Liver (tissue), 2 donors: ENCODE results near the gene YWHAE.

ENCODE experiments used
- EGR1 ChIP-seq, 2 donors: IDR thresholded peaks; 2 replicates each; pipeline ENCODE4 v1.6.1; 2016 to 2018; ENCODE audit warnings: antibody characterized with exemption in 2 of 2, low read depth in 2 of 2
- YY1 ChIP-seq: IDR thresholded peaks from 2 replicates; pipeline ENCODE4 v1.6.1; 2016; ENCODE audit warnings: antibody characterized with exemption, mild to moderate bottlenecking
- ZBTB33 ChIP-seq: IDR thresholded peaks from 2 replicates; pipeline ENCODE4 v1.6.1; 2016; ENCODE audit warnings: antibody characterized with exemption
- donor health status: healthy.

DNA sequence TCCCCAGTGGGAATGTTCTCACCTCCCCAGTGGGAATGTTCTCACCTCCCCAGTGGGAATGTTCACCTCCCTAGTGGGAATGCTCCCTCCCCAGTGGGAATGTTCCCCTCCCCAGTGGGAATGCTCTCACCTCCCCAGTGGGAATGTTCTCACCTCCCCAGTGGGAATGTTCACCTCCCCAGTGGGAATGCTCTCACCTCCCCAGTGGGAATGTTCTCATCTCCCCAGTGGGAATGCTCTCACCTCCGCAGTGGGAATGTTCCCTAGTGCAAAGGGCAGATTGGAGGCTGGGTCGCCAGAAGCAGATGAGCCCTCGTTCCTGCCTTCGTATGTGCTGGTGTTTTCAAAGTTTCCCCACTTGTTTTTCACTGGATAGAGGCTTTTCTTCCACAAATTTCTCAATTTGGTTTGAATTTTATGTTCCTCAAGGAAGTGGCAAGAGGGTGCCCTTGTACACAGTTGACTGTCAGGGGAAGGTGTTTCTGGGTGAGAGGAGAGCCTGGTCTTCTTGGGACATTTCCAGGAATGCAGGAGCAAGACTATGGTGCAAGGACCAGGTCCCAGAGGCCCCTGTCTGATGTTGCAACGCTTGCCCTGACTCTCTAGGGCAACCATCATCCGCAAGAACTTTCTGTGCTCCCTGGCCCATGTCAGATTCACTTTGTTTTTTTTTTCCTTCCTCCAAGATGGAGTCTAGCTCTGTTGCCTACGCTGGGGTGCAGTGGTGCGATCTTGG, 86.6 kb downstream of the YWHAE start:
- TF ChIP-seq EGR1 (IDR thresholded peaks at IDR 0.05; ENCODE audit: low read depth in 2 of 2) = no peak
- TF ChIP-seq YY1 = no peak
- TF ChIP-seq ZBTB33 = no peak
